ENCODE measurements around the gene TRAF4.

Gene TRAF4

DNA sequence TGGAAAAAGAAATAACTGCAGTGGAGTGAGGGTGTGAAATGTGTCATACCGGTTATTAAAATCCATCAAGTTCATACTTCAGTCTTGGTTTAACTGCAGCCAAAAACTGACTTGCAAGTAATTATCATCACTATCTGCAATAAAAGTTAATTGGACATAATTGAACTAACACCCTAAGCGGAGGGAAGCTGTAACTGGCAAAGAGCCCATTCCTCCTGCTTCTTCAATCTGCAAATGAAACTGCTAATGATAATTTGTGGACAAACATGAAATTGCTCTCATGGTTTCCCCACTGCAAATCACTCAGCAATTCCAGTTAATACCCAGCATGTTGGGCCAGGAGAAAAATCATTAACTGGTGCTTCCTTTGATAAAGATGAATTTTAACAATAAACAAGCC lies 52.3 kb downstream of the TRAF4 start:
- DNase-seq: peak; percentile 77
